ENCODE data around the gene AHCYL2.
"Not testable (repeated sequence)": the region's sequence is repeated elsewhere in the genome, so short reads cannot be mapped to it uniquely, and the experiment has no call there.

The AHCYL2 gene

GRCh38 chr7:129448608-129449007 lies 223.8 kb downstream of the AHCYL2 start:
- not testable (repeated sequence) for DNase-seq (ENCODE audit: low read depth, low spot score); H3K4me3 ChIP-seq; H3K36me3 ChIP-seq (ENCODE audit: insufficient read depth, low read length); H3K27ac ChIP-seq; H3K9ac ChIP-seq (ENCODE audit: insufficient read length); H3K9me3 ChIP-seq (ENCODE audit: low read depth, low read length)

- Histone ChIP-seq H3K4me3 (no peak overlapping the region), H3K9ac (ENCODE audit: insufficient read length) (no peak overlapping the region), H3K9me3 (ENCODE audit: low read depth, low read length) (no peaks in the 10 kb centered on the region), H3K36me3 (ENCODE audit: insufficient read depth, low read length) (no peaks in the 10 kb centered on the region), H3K27ac (no peak overlapping the region)
- DNase-seq (ENCODE audit: low read depth, low spot score), result no peak
- TF ChIP-seq POLR2AphosphoS5 (IDR thresholded peaks at IDR 0.05; ENCODE audit: borderline replicate concordance, low read depth, low read length) (no peak), FOXP2 (optimal IDR thresholded peaks at IDR 0.05; ENCODE audit: control extremely low read depth, extremely low read length, insufficient read depth) (no peak), EZH2 (IDR thresholded peaks at IDR 0.05) (no peak)
These were observed 225.5 kb downstream of the AHCYL2 start for GRCh38 chr7:129450295-129450694.

- no peak for TF ChIP-seq EZH2 (IDR thresholded peaks at IDR 0.05)
- no peak for TF ChIP-seq FOXP2 (optimal IDR thresholded peaks at IDR 0.05; ENCODE audit: control extremely low read depth, extremely low read length, insufficient read depth)
- no peak for TF ChIP-seq POLR2AphosphoS5 (IDR thresholded peaks at IDR 0.05; ENCODE audit: borderline replicate concordance, low read depth, low read length)
- no peaks in the 10 kb centered on the region for H3K36me3 ChIP-seq (ENCODE audit: insufficient read depth, low read length)
These were observed 227.9 kb downstream of the AHCYL2 start for GRCh38 chr7:129452589-129453231.

GRCh38 chr7:129453510-129454248 lies 228.8 kb downstream of the AHCYL2 start:
- no peaks in the 10 kb centered on the region for H3K9me3 ChIP-seq (ENCODE audit: low read depth, low read length)
- no peak for DNase-seq (ENCODE audit: low read depth, low spot score)
- no peaks in the 10 kb centered on the region for H3K36me3 ChIP-seq (ENCODE audit: insufficient read depth, low read length)
- no peak overlapping the region for H3K9ac ChIP-seq (ENCODE audit: insufficient read length)
- TF ChIP-seq POLR2AphosphoS5 (IDR thresholded peaks at IDR 0.05; ENCODE audit: borderline replicate concordance, low read depth, low read length) (no peak), FOXP2 (optimal IDR thresholded peaks at IDR 0.05; ENCODE audit: control extremely low read depth, extremely low read length, insufficient read depth) (no peak), EZH2 (IDR thresholded peaks at IDR 0.05) (no peak)
- H3K27ac ChIP-seq, result no peak overlapping the region
- no peak overlapping the region for H3K4me3 ChIP-seq

More at GRCh38 chr7:129452589-129453231, 227.9 kb downstream of the AHCYL2 start:
- Histone ChIP-seq H3K4me3 (no peak overlapping the region), H3K27ac (no peak overlapping the region), H3K9ac (ENCODE audit: insufficient read length) (no peak overlapping the region), H3K9me3 (ENCODE audit: low read depth, low read length) (no peaks in the 10 kb centered on the region)
- no peak for DNase-seq (ENCODE audit: low read depth, low spot score)

GRCh38 chr7:129454249-129454551 lies 229.4 kb downstream of the AHCYL2 start:
- TF ChIP-seq EZH2 (IDR thresholded peaks at IDR 0.05) (no peak), FOXP2 (optimal IDR thresholded peaks at IDR 0.05; ENCODE audit: control extremely low read depth, extremely low read length, insufficient read depth) (no peak), POLR2AphosphoS5 (IDR thresholded peaks at IDR 0.05; ENCODE audit: borderline replicate concordance, low read depth, low read length) (no peak)
- no peaks in the 10 kb centered on the region for H3K9me3 ChIP-seq (ENCODE audit: low read depth, low read length)
- DNase-seq (ENCODE audit: low read depth, low spot score), result no peak
- no peak overlapping the region for H3K9ac ChIP-seq (ENCODE audit: insufficient read length)
- H3K4me3 ChIP-seq, result no peak overlapping the region
- no peak overlapping the region for H3K27ac ChIP-seq
- H3K36me3 ChIP-seq (ENCODE audit: insufficient read depth, low read length), result no peaks in the 10 kb centered on the region

- H3K36me3 ChIP-seq (ENCODE audit: insufficient read depth, low read length), result no peaks in the 10 kb centered on the region
- TF ChIP-seq EZH2 (IDR thresholded peaks at IDR 0.05), result no peak
- no peak for TF ChIP-seq FOXP2 (optimal IDR thresholded peaks at IDR 0.05; ENCODE audit: control extremely low read depth, extremely low read length, insufficient read depth)
- TF ChIP-seq POLR2AphosphoS5 (IDR thresholded peaks at IDR 0.05; ENCODE audit: borderline replicate concordance, low read depth, low read length), result no peak
These were observed 231.6 kb downstream of the AHCYL2 start for GRCh38 chr7:129456421-129456820.

GRCh38 chr7:129457101-129457500 lies 232.3 kb downstream of the AHCYL2 start:
- Histone ChIP-seq H3K36me3 (ENCODE audit: insufficient read depth, low read length) (no peaks in the 10 kb centered on the region), H3K27ac (no peak overlapping the region), H3K9me3 (ENCODE audit: low read depth, low read length) (no peaks in the 10 kb centered on the region), H3K4me3 (no peak overlapping the region), H3K9ac (ENCODE audit: insufficient read length) (no peak overlapping the region)
- DNase-seq (ENCODE audit: low read depth, low spot score), result no peak
- no peak for TF ChIP-seq EZH2 (IDR thresholded peaks at IDR 0.05)
- TF ChIP-seq FOXP2 (optimal IDR thresholded peaks at IDR 0.05; ENCODE audit: control extremely low read depth, extremely low read length, insufficient read depth), result no peak
- TF ChIP-seq POLR2AphosphoS5 (IDR thresholded peaks at IDR 0.05; ENCODE audit: borderline replicate concordance, low read depth, low read length), result no peak

More at GRCh38 chr7:129456421-129456820, 231.6 kb downstream of the AHCYL2 start:
- no peak overlapping the region for H3K27ac ChIP-seq
- H3K9ac ChIP-seq (ENCODE audit: insufficient read length), result no peak overlapping the region
- no peaks in the 10 kb centered on the region for H3K9me3 ChIP-seq (ENCODE audit: low read depth, low read length)
- no peak overlapping the region for H3K4me3 ChIP-seq
- no peak for DNase-seq (ENCODE audit: low read depth, low spot score)

- no peak for DNase-seq (ENCODE audit: low read depth, low spot score)
- Histone ChIP-seq H3K36me3 (ENCODE audit: insufficient read depth, low read length) (no peaks in the 10 kb centered on the region), H3K9ac (ENCODE audit: insufficient read length) (no peak overlapping the region), H3K27ac (no peak overlapping the region), H3K4me3 (no peak overlapping the region), H3K9me3 (ENCODE audit: low read depth, low read length) (no peaks in the 10 kb centered on the region)
- TF ChIP-seq POLR2AphosphoS5 (IDR thresholded peaks at IDR 0.05; ENCODE audit: borderline replicate concordance, low read depth, low read length) (no peak), FOXP2 (optimal IDR thresholded peaks at IDR 0.05; ENCODE audit: control extremely low read depth, extremely low read length, insufficient read depth) (no peak), EZH2 (IDR thresholded peaks at IDR 0.05) (no peak)
These were observed 233.3 kb downstream of the AHCYL2 start for GRCh38 chr7:129458171-129458570.

- Histone ChIP-seq H3K9me3 (ENCODE audit: low read depth, low read length) (no peaks in the 10 kb centered on the region), H3K27ac (no peak overlapping the region), H3K9ac (ENCODE audit: insufficient read length) (no peak overlapping the region), H3K36me3 (ENCODE audit: insufficient read depth, low read length) (no peaks in the 10 kb centered on the region), H3K4me3 (no peak overlapping the region)
- DNase-seq (ENCODE audit: low read depth, low spot score), result no peak
- TF ChIP-seq EZH2 (IDR thresholded peaks at IDR 0.05) (no peak), POLR2AphosphoS5 (IDR thresholded peaks at IDR 0.05; ENCODE audit: borderline replicate concordance, low read depth, low read length) (no peak), FOXP2 (optimal IDR thresholded peaks at IDR 0.05; ENCODE audit: control extremely low read depth, extremely low read length, insufficient read depth) (no peak)
These were observed 237.0 kb downstream of the AHCYL2 start for GRCh38 chr7:129461809-129462208.

Data from SK-N-MC (cell line).